ENCODE results near the gene UMOD.

- TF ChIP-seq YY1 (IDR thresholded peaks at IDR 0.05; ENCODE audit: insufficient read depth, insufficient read length) = no peak
- TF ChIP-seq ZNF274 (IDR thresholded peaks at IDR 0.05; ENCODE audit: low read depth, low read length) = no peak
Measured at GRCh38 chr16:20355114-20355782, 2.7 kb upstream of the UMOD start.

Data from NT2/D1 (cell line).